ENCODE data around the gene CCDC85C. TPM values are rescaled to one million over a fixed set of nuclear protein-coding genes. Genes with fewer than 3 reads are reported as not detected.

The CCDC85C gene
- total RNA-seq, 1 experiment from 2014 or later, result 33.2 TPM

GRCh38 chr14:99647411-99647810, 43.4 kb upstream of the CCDC85C start:
- Histone ChIP-seq H3T11ph (ENCODE audit: low read length) (no peak overlapping the region), H4K8ac (replicated peaks; ENCODE audit: insufficient read length, low read depth, low read length) (no peak overlapping the region), H2AFZ (ENCODE audit: low read length) (no peak overlapping the region), H3K9ac (ENCODE audit: extremely low read depth, insufficient read length, low read length) (no peak overlapping the region), H2BK120ac (ENCODE audit: low read depth, low read length, poor library complexity, severe bottlenecking) (no peak overlapping the region), H3K56ac (ENCODE audit: insufficient read length, low read depth, low read length) (no peak overlapping the region), H2AK5ac (ENCODE audit: insufficient read length, low read length) (no peak overlapping the region), H3K23me2 (ENCODE audit: insufficient read length, low read depth, low read length, poor library complexity, severe bottlenecking) (peaks cover 4% of the 10 kb centered on the region), H3K27ac (ENCODE audit: insufficient read length, low read depth, low read length) (no peak overlapping the region), H2BK5ac (ENCODE audit: insufficient read length, low read length) (no peak overlapping the region), H4K5ac (ENCODE audit: insufficient read length, low read depth, low read length) (no peak overlapping the region), H4K91ac (ENCODE audit: insufficient read length, low read depth, low read length) (no peak overlapping the region), H4K20me1 (ENCODE audit: control insufficient read depth, insufficient read depth, insufficient read length) (no peaks in the 10 kb centered on the region), H3K4me2 (ENCODE audit: insufficient read depth, insufficient read length, low read length) (no peak overlapping the region), H3K4ac (ENCODE audit: low read depth, low read length) (no peak overlapping the region), H2BK15ac (ENCODE audit: low read depth, low read length) (no peak overlapping the region), H3K14ac (ENCODE audit: insufficient read depth, low read length) (no peak overlapping the region), H3K18ac (ENCODE audit: insufficient read length, low read depth, low read length) (no peak overlapping the region), H2BK12ac (ENCODE audit: insufficient read length, low read depth, low read length) (no peak overlapping the region), H3K9me3 (ENCODE audit: control insufficient read depth, low read depth, low read length) (no peaks in the 10 kb centered on the region), H2BK20ac (ENCODE audit: low read depth, low read length, poor library complexity, severe bottlenecking) (no peak overlapping the region), H3K79me2 (ENCODE audit: insufficient read depth, low read length) (no peaks in the 10 kb centered on the region), H3K79me1 (ENCODE audit: insufficient read depth, low read depth, low read length, poor library complexity, severe bottlenecking) (no peaks in the 10 kb centered on the region), H3K27me3 (ENCODE audit: insufficient read depth, low read length) (no peaks in the 10 kb centered on the region; the same call in 1 of the 2 replicates), H3K4me1 (ENCODE audit: insufficient read depth, low read length) (no peaks in the 10 kb centered on the region), H3K23ac (ENCODE audit: insufficient read length, low read depth, low read length) (no peak overlapping the region)
- TF ChIP-seq CTCF (conservative IDR thresholded peaks at IDR 0.05), result no peak
- Mint-ChIP-seq H3K9me3 (no peaks in the 10 kb centered on the region), H3K27me3 (ENCODE audit: low read depth) (peaks cover 34% of the 10 kb centered on the region), H3K4me1 (peaks cover 6 to 20% of the 10 kb centered on the region in 2 experiments), H3K4me3 (no peak overlapping the region), H3K36me3 (ENCODE audit: insufficient read depth in 1 of 3, low read depth in 3 of 3) (no peaks in the 10 kb centered on the region), H3K27ac (no peak overlapping the region)
- DNase-seq, result no peak
- WGBS (ENCODE audit: extremely low coverage, insufficient read length, low lambda C conversion rate), result no CpG with 5 or more reads among the region's 7 CpGs
